GM23248 (cell line): ENCODE data around the gene TOLLIP. TPM values are rescaled to one million over a fixed set of nuclear protein-coding genes. Genes with fewer than 3 reads are reported as not detected.

Experiments
- DNase-seq: peaks from one replicate; pipeline ENCODE4 v3.0.0-alpha.2; 2015
- H2AFZ ChIP-seq: fragments of 200-600 bp; sonication (generic); 2 replicates; pipeline ENCODE4 v1.6.1; 2016; ENCODE audit warnings: antibody characterized with exemption
- H3F3A ChIP-seq: fragments of 200-600 bp; sonication (generic); 2 replicates; pipeline ENCODE4 v1.6.1; 2016; ENCODE audit warnings: mild to moderate bottlenecking, antibody characterized with exemption, mixed run types; ENCODE audit not compliant: insufficient read depth
- H3K27ac ChIP-seq: fragments of 200-600 bp; sonication (generic); 2 replicates; pipeline ENCODE4 v1.5.1; 2016; ENCODE audit warnings: mild to moderate bottlenecking
- H3K27me3 ChIP-seq: fragments of 200-600 bp; sonication (generic); replicated peaks from 2 replicates; pipeline ENCODE4 v1.6.1; 2016; ENCODE audit warnings: mild to moderate bottlenecking; ENCODE audit not compliant: insufficient read depth
- H3K36me3 ChIP-seq: fragments of 200-600 bp; sonication (generic); 2 replicates; pipeline ENCODE4 v1.6.1; 2016; ENCODE audit warnings: low read depth, mild to moderate bottlenecking
- H3K4me1 ChIP-seq: fragments of 200-600 bp; sonication (generic); 2 replicates; pipeline ENCODE4 v1.6.1; 2016; ENCODE audit warnings: mild to moderate bottlenecking; ENCODE audit not compliant: insufficient read depth
- H3K4me2 ChIP-seq: fragments of 200-600 bp; sonication (generic); one replicate; pipeline ENCODE4 v1.6.1; 2016; ENCODE audit warnings: mild to moderate bottlenecking; ENCODE audit not compliant: unreplicated experiment
- H3K4me3 ChIP-seq: fragments of 200-600 bp; sonication (generic); 2 replicates; pipeline ENCODE4 v1.5.1; 2016; ENCODE audit warnings: mild to moderate bottlenecking
- H3K79me2 ChIP-seq: fragments of 200-600 bp; sonication (generic); 2 replicates; pipeline ENCODE4 v1.6.1; 2016; ENCODE audit warnings: mild to moderate bottlenecking; ENCODE audit not compliant: insufficient read depth
- H3K9ac ChIP-seq: fragments of 200-600 bp; sonication (generic); 2 replicates; pipeline ENCODE4 v1.6.1; 2016; ENCODE audit warnings: mild to moderate bottlenecking
- H3K9me2 ChIP-seq: fragments of 200-600 bp; sonication (generic); 2 replicates; pipeline ENCODE4 v1.6.1; 2016; ENCODE audit warnings: mixed run types, mild to moderate bottlenecking, moderate library complexity; ENCODE audit not compliant: insufficient read depth
- H3K9me3 ChIP-seq: fragments of 200-600 bp; sonication (generic); one replicate; pipeline ENCODE4 v1.6.1; 2017; ENCODE audit warnings: low read depth
- H4K20me1 ChIP-seq: fragments of 200-600 bp; sonication (generic); 2 replicates; pipeline ENCODE4 v1.6.0; 2016; ENCODE audit not compliant: insufficient read depth
- EZH2 ChIP-seq: fragments of 200-600 bp; sonication (generic); IDR thresholded peaks from 2 replicates; pipeline ENCODE4 v1.6.1; 2018; ENCODE audit warnings: antibody characterized with exemption, mild to moderate bottlenecking; ENCODE audit not compliant: insufficient read depth, poor library complexity, severe bottlenecking
- EZH2phosphoT487 ChIP-seq: fragments of 200-600 bp; sonication (generic); IDR thresholded peaks from 2 replicates; pipeline ENCODE4 v1.6.1; 2018; ENCODE audit warnings: antibody characterized with exemption, moderate library complexity, mild to moderate bottlenecking, low read depth; ENCODE audit not compliant: insufficient read depth
- WGBS, 2 experiments: methylation state at CpG; one replicate each; pipeline ENCODE4 v1.1.6; 2015 to 2017; ENCODE audit warnings: low lambda C conversion rate in 2 of 2, low coverage in 1 of 2; ENCODE audit errors: missing lambda C conversion rate in 2 of 2; 5-methylcytosine and 5-hydroxymethylcytosine counted together
- in situ Hi-C: fragments of 300-500 bp; cut with MboI; formaldehyde crosslinking; loops from 2 replicates; pipeline ENCODE4 v1.15.0; 2020
- polyA plus RNA-seq: library from polyadenylated mRNA; unstranded; fragments of >200 nt; fragmentation: Nextera tagmentation; extraction: Ambion mirVana; gene quantifications from 2 replicates; pipeline ENCODE4 v1.2.1, GENCODE V29; 2016
- total RNA-seq: library from RNA; depleted of rRNA; stranded (reverse); fragments of >200 nt; shearing (Covaris generic); gene quantifications from 2 replicates; pipeline ENCODE4 v1.2.3, GENCODE V29; 2014

TOLLIP gene
- total and polyA plus RNA-seq, 2 experiments from 2014 or later: 27.3 to 57.7 TPM

DNA sequence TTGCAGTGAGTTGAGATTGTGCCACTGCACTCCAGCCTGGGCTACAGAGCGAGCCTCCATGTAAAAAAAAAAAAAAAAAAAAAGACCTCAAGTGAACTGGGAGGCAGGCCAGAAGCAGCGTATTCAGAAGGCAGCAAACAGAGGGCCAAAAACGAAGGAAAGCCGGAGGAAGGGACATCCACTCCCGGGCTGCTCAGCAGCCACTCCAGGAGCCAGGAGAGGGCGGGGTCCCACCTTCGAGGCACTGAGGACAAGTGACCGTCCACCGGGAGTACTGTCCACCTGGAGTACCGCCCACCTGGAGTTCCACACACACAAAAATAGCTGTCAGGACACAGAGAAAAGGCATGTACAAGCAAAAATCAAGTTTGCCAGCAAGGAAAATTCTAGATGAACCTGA is 5.5 kb downstream of the TOLLIP start:
- Histone ChIP-seq H3F3A (peaks cover 8% of the 10 kb centered on the region; the same call in 1 of the 2 replicates), H3K9ac (no peak overlapping the region), H3K27ac (no peak overlapping the region), H3K36me3 (no peaks in the 10 kb centered on the region), H4K20me1 (peaks cover 3% of the 10 kb centered on the region; the same call in 1 of the 2 replicates), H2AFZ (no peak overlapping the region), H3K9me2 (no peaks in the 10 kb centered on the region), H3K79me2 (peaks cover 98% of the 10 kb centered on the region), H3K4me1 (peaks cover 11% of the 10 kb centered on the region), H3K27me3 (no peaks in the 10 kb centered on the region), H3K9me3 (no peaks in the 10 kb centered on the region), H3K4me2 (no peak overlapping the region), H3K4me3 (no peak overlapping the region)
- in situ Hi-C loops: no loop called here
- no peak for DNase-seq
- TF ChIP-seq EZH2 (no peak), EZH2phosphoT487 (no peak)
- WGBS, 2 experiments: 51 to 53% methylated on average over 9 to 10 of the region's 10 CpGs

DNA sequence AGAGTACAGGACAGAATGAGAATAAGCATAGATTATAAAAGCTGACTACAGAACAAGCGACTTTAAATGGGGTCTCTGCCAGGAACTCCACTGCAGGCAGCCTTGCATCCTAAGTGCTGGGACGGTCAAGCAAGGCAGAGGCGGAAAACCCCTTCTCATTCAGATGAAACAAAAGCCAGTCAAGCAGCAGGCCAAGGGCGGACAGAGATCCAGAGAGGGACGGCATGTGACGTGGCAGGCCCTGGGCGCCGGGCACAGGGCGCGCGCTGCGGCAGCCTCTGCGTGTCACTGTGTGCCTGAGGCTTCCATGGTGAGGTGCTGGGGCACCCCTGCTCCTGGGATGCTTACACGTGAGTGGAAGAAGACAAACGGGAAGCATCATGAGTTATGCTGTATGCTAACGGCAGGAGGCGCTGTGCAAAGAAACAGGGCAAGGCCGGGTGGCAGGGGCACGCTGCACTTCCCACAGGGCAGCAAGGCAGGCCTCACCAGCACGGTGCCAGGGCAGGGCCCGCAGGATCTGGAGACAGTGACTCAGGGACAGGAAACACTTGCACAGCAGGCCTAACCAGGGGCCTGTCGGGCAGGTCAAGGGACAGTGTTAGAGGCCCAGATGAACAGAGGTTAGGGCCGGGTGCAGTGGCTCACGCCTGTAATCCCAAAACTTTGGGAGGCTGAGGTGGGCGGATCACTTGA is 6.2 kb downstream of the TOLLIP start:
- Histone ChIP-seq H3K36me3 (no peaks in the 10 kb centered on the region), H3K4me2 (no peak overlapping the region), H3K27ac (no peak overlapping the region), H3K9me3 (no peaks in the 10 kb centered on the region), H3F3A (peaks cover 8% of the 10 kb centered on the region; the same call in 1 of the 2 replicates), H4K20me1 (peaks cover 3% of the 10 kb centered on the region; the same call in 1 of the 2 replicates), H3K4me3 (no peak overlapping the region), H3K27me3 (no peaks in the 10 kb centered on the region), H3K9me2 (no peaks in the 10 kb centered on the region), H3K79me2 (peaks cover 99% of the 10 kb centered on the region), H3K4me1 (peaks cover 16% of the 10 kb centered on the region), H3K9ac (no peak overlapping the region), H2AFZ (no peak overlapping the region)
- DNase-seq: peak; percentile 49
- in situ Hi-C loops: no loop called here
- 80 to 81% methylated on average over 25 of the region's 25 CpGs for WGBS, 2 experiments
- TF ChIP-seq EZH2 (no peak), EZH2phosphoT487 (no peak)

DNA sequence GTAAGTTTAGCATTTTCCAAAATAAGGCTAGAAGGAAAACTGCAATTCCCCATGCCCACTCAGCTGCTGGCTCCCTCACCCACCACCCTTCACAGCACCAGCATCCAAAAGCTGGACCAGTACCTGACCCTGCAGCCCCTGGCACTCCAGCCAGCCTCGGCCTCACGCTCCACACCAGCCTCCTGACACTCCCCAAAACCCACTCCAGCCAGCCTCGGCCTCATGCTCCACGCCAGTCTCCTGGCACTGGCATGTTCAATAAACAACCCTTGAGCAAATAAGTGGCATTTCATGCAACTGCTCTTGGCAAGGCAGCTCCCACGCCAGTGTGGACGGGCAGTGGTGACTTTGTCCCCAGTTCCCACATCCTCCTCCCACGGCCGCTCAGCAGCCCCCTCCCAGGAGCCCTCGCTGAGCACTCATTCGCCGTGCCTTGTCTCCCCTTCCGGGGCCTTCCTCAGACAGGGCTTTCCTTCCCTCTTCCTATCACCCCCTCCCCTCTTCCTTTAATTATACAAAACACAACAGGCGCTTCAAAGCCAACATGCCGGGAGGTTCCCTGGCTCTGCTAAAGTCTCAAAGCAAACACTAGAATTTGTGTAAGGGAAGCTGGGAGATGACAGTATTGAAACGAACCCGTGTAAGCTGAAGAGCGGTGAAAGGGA is 6.8 kb downstream of the TOLLIP start:
- Histone ChIP-seq H3K4me1 (peaks cover 11% of the 10 kb centered on the region), H3K79me2 (peaks cover 99% of the 10 kb centered on the region), H3K4me3 (no peak overlapping the region), H3F3A (peaks cover 8% of the 10 kb centered on the region; the same call in 1 of the 2 replicates), H3K27ac (no peak overlapping the region), H3K9ac (no peak overlapping the region), H2AFZ (no peak overlapping the region), H4K20me1 (peaks cover 3% of the 10 kb centered on the region; the same call in 1 of the 2 replicates), H3K4me2 (no peak overlapping the region), H3K9me3 (no peaks in the 10 kb centered on the region), H3K36me3 (no peaks in the 10 kb centered on the region), H3K9me2 (no peaks in the 10 kb centered on the region), H3K27me3 (no peaks in the 10 kb centered on the region)
- in situ Hi-C loops: no loop called here
- no peak for DNase-seq
- TF ChIP-seq EZH2phosphoT487 (no peak), EZH2 (no peak)
- 84 to 86% methylated on average over 17 of the region's 17 CpGs for WGBS, 2 experiments

DNA sequence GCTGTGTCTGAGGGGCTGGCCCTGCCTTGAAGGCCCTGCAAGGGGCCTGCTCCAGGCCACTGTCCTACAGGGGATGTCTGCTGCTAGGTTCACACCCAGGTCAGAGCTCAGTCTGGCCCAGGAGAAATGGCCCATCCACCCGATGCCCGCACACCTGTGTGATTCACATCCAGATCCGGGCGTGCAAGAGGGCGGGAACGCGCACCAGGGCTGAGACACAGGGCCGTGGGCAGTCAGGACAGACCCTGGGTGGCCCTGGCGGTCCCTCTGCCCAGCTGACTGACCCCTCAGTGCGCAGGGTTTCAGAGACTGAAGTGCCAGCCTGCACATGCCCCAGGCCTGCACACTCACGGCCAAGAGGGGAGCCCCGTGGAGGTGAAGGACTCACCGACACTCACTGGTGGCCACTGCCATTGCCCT is 7.4 kb downstream of the TOLLIP start:
- Histone ChIP-seq H3K27me3 (no peaks in the 10 kb centered on the region), H3K9me2 (no peaks in the 10 kb centered on the region), H3F3A (peaks cover 8% of the 10 kb centered on the region; the same call in 1 of the 2 replicates), H2AFZ (no peak overlapping the region), H3K79me2 (peaks cover 99% of the 10 kb centered on the region), H3K4me3 (no peak overlapping the region), H3K4me1 (peaks cover 11% of the 10 kb centered on the region), H3K9ac (no peak overlapping the region), H4K20me1 (peaks cover 3% of the 10 kb centered on the region; the same call in 1 of the 2 replicates), H3K9me3 (no peaks in the 10 kb centered on the region), H3K4me2 (no peak overlapping the region), H3K36me3 (no peaks in the 10 kb centered on the region), H3K27ac (no peak overlapping the region)
- in situ Hi-C loops: no loop called here
- DNase-seq: no peak
- TF ChIP-seq EZH2: no peak
- TF ChIP-seq EZH2phosphoT487: no peak
- WGBS, 2 experiments: 81 to 84% methylated on average over 13 of the region's 13 CpGs
